Measurements from ENCODE around the gene EXOSC7. TPM values are rescaled to one million over a fixed set of nuclear protein-coding genes. Genes with fewer than 3 reads are reported as not detected.

The EXOSC7 gene
- total RNA-seq, 1 experiment from 2014 or later = 66.9 TPM

DNA sequence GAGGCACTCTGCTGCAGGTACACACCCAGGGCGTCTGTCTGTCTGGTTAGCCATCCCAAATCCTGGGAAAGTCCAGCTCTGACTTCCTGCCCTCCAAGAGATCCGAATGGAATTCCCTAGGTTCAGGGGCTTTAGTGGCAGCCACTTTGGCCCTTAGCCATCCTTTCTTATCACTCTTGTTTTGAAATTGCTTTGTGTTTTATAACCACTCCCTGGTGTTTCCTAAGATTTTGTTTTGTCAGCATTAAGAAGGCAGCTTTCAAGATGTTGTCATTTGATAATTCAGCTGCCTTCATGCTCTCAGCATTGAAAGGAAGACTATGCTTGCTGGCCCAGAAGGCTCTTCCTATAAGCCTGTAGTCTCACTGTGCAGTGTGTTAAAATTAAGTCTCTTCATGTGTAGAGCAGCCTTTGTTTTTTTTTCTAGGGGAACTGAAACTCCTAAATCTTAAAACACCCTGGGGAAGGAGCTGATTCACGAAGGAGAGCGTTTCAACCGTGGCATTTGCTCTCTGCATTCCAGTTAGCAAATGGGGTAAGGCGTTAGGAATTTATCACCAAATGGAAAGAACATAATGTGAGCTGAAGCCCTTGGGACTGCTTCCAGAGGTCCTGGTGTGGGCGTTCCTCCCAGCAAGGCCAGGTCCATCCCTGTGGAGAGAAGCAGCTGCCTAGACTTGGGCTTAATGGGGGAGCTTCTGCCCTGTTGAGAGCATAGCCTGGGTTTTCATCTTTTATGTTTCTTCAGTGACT, 35.9 kb downstream of the EXOSC7 start:
- DNase-seq (ENCODE audit: low spot score) = no peak
- in situ Hi-C loops (cut with HindIII; ENCODE audit: low sequenced_read_pairs) = no loop called here

DNA sequence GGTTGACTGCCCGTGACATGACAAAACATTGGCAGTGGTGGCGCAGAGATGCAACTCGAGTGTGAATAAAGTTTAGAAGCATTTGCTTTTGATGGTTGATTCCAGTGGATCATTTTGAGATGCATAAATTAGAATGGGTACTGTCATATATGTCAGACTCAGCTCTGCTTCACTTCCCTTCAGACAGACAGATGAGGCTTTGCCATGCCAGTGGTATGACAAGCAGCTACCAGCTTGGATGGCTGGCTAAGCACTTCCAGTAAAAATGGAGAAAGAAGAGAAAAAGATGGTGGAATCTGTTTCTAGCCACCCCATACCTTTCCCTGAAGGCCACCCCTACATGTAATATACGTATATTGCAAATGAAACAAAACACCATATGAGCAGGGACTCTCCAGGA, 36.5 kb downstream of the EXOSC7 start:
- in situ Hi-C loops (cut with HindIII; ENCODE audit: low sequenced_read_pairs) = no loop called here
- no peak for DNase-seq (ENCODE audit: low spot score)

DNA sequence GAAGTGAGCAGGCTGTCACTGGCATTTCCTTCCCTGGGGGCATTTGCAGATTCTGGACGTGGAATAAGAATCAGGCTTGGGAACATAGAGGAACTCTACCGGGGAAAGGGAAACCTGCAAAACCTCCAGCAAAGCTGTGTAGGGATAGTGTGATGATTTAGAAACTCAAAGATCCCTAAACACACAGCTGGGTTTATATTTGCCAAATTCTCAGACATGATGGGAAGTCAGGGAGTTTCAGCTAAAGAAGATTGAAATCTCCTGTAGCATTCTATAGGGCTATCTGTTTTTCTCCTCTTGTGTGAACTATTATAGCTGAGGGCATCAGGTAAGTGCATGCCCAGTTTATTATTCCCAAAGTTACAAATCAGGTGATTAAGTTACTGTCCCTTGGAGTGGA, 40.9 kb downstream of the EXOSC7 start:
- in situ Hi-C loops (cut with HindIII; ENCODE audit: low sequenced_read_pairs) = no loop called here
- DNase-seq (ENCODE audit: low spot score) = no peak

GRCh38 chr3:45017821-45018220, 41.8 kb downstream of the EXOSC7 start:
- DNase-seq (ENCODE audit: low spot score) = no peak
- in situ Hi-C loops (cut with HindIII; ENCODE audit: low sequenced_read_pairs) = no loop called here

DNA sequence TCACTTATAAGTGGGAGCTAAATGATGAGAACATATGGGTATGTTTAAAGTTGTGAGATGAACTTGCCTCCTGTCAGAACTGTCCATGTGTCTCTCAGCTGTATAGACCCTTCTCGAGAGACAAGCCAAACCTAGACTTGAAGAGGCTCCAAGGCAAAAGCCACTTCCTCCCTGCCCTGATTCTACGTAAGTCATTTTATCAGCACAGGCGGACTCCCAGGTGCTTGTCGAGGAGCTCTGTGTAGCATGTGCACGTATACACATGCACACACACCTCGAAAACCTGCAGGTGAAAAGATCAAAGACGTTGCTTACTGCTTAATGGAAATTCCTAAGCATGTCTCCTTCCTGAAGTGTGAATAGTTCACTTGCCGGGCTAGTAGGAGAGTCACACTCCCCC, 44.5 kb downstream of the EXOSC7 start:
- no peak for DNase-seq (ENCODE audit: low spot score)
- in situ Hi-C loops (cut with HindIII; ENCODE audit: low sequenced_read_pairs) = no loop called here

GRCh38 chr3:45021524-45022297, 45.7 kb downstream of the EXOSC7 start:
- no peak for DNase-seq (ENCODE audit: low spot score)
- in situ Hi-C loops (cut with HindIII; ENCODE audit: low sequenced_read_pairs) = no loop called here

- DNase-seq (ENCODE audit: low spot score) = no peak
- in situ Hi-C loops (cut with HindIII; ENCODE audit: low sequenced_read_pairs) = no loop called here
Observed at GRCh38 chr3:45023675-45024074, 47.6 kb downstream of the EXOSC7 start.

DNA sequence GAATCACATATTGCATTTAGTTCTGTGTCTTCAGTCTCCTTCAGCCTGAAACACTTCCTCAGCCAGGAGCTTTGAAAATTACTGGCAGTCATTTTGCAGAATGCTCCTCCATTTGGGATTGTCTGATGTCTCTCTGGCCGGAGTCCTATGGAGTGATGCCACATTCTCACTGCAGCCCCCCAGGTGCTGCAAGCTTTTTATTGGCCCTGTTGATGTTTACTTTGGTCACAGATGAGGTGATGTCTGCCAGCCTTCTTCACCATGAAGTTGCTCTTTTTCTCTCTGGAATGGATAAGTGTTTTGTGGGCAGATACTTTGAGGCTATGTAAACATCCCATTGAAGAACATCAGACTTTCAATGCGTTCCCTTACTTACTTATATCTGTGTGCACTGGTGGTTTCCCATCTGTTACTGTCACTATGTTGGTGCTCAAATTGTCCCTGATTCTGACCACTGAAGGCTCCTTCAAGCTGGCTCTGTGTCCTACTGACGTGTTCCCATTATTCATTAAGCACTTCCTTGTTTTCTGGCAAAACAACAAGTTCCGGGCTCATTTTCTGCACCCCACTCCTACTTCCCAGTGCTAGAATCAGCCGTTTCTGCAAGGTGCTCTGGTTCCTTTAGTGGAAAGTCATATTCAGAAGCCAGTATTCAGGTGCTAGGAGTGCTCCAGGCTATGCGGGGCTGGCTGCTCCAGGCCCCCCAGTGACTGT, 48.7 kb downstream of the EXOSC7 start:
- in situ Hi-C loops (cut with HindIII; ENCODE audit: low sequenced_read_pairs) = no loop called here

GRCh38 chr3:45026038-45026437, 50.0 kb downstream of the EXOSC7 start, which contains the start of gene CLEC3B:
TSS of gene CLEC3B (plus strand) at chr3:45026303. CDS start at chr3:45026363, 60 bp downstream.
- DNase-seq (ENCODE audit: low spot score) = peak; percentile 53
- in situ Hi-C loops (cut with HindIII; ENCODE audit: low sequenced_read_pairs) = no loop called here

More for the DNA sequence above, 48.7 kb downstream of the EXOSC7 start:
- peak; percentile 88 for DNase-seq (ENCODE audit: low spot score)

DNA sequence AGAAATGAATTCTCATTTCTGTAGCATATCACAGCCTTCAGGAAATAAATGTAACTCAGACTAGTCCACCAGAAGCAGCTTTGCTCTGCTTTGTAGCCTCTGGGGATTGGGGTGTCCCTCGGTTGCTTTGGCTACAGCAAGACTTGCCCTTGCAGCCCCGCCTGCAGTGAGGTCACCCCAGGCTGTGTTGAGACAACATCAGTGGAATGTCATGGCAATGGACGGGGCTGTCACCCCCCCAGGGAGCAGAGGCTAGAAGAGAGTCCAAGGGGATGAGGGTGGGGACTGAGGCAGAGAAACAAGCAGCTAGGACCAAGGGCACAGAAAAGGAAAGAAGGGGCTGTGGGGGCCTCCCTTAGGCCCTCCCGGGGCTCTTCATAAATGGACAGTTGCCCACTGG, 50.9 kb downstream of the EXOSC7 start:
- in situ Hi-C loops (cut with HindIII; ENCODE audit: low sequenced_read_pairs) = no loop called here
- DNase-seq (ENCODE audit: low spot score) = no peak

DNA sequence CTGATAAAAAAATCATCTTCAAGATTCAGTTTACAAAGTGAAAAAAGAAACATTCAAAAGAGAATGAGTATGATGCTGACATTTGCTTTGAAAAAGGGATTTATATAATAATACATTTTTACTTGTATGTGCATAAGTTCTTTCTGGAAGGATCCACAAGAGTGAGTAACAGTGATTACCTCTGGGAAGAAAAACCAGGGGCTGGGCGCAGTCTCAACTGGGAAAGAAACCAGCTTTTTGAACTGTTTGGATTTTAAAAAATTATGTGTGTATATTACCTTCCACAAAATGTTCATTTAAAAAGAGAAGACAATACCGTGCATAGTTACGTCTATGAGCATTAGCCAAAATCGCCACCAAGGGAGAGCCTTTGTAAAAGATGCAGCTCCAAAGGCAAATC, 51.4 kb downstream of the EXOSC7 start:
- in situ Hi-C loops (cut with HindIII; ENCODE audit: low sequenced_read_pairs) = no loop called here
- no peak for DNase-seq (ENCODE audit: low spot score)

- in situ Hi-C loops (cut with HindIII; ENCODE audit: low sequenced_read_pairs) = no loop called here
Observed at GRCh38 chr3:45029216-45029615, 53.2 kb downstream of the EXOSC7 start.

DNA sequence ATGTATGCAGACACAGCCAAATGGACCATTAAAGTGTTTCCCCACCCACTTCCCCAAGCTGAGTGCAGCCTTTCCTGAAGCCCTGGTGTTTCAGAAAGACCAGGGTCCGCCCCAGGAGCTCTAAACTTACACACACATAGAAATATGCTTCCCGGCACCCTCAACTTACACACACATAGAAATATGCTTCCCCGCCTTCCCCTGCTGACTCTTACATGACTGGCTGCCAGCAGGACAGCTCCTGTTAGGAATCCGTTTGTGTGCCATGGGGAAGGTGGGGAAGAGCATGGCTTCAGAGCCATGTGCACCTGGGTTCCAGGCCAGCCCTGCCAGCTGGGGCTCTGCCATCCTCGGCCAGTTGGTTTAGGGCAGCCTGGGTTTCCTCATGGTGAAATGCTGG, 53.6 kb downstream of the EXOSC7 start:
- in situ Hi-C loops (cut with HindIII; ENCODE audit: low sequenced_read_pairs) = no loop called here
- DNase-seq (ENCODE audit: low spot score) = peak; percentile 84

More at GRCh38 chr3:45029216-45029615, 53.2 kb downstream of the EXOSC7 start:
- DNase-seq (ENCODE audit: low spot score) = no peak

GRCh38 chr3:45031531-45031930, 55.5 kb downstream of the EXOSC7 start:
- in situ Hi-C loops (cut with HindIII; ENCODE audit: low sequenced_read_pairs) = no loop called here

DNA sequence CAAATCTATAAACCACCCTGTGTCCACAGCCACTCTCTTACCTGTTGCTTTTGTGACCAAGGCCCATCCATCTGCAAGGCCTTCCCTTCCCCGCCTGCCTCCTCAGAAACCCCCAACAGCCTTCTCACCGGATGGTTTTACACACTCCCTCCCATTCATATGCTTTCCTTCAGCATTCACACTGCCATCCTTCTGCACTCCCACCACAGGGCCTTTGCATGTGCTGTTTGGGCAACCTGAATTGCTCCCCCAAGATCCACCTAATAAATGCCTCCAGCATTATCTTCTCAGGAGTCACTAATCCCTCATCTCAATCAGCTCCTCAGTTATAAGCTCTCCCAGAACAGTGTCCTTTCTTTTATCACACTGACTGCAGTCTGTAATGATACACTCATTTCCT, 56.1 kb downstream of the EXOSC7 start:
- DNase-seq (ENCODE audit: low spot score) = no peak
- in situ Hi-C loops (cut with HindIII; ENCODE audit: low sequenced_read_pairs) = no loop called here

More at GRCh38 chr3:45031531-45031930, 55.5 kb downstream of the EXOSC7 start:
- no peak for DNase-seq (ENCODE audit: low spot score)

DNA sequence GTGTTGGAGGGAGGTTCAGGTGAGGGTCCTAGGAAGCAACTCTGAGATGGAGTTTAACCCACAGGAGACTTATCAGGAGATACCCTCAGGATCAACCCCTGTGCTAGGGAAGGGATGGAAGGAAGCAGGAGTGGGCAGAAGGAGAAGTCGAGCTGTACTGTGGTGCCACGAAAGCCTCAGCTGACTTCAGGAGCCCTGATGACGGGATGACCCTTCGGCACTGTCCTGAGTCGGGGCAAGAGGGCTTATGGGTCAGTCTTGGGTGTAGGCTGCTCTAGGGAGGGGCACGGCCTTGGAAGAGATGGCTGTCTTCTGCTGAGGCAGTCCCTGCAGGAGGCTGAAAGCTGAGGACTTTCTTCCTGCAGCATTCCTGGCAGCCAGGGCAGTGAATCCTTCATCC, 57.7 kb downstream of the EXOSC7 start:
- no peak for DNase-seq (ENCODE audit: low spot score)
- in situ Hi-C loops (cut with HindIII; ENCODE audit: low sequenced_read_pairs) = no loop called here

DNA sequence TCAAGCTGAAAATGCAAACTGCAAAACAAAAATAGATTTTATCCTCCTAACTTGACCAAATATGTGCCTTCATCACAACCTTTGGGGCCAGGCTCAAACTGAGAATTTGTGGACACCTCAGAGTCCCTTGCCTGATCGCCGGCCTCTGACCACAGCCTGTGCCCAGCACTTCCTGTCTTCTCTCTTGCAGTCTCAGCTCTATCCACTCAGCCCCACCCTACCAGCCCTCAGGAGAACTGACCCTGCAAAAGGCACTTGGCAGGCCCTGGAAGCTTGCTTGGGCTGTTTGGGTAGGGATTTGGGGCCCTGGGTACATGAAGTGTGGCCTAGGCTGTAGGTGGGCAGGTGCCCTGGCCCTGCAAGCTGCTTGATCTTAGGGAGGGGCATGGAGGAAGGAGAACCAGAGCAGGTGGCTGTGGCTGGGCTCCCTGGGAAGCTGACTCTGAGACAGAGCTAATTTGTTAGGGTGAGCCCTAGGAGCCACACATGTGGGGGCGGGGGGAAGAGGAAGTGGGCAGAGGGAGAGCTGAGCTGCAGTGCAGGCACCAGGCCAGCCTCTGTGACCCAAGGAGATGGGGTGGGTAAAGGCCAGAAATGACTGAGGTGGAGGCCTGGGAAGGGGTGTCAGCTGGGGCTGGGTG, 58.7 kb downstream of the EXOSC7 start:
- DNase-seq (ENCODE audit: low spot score) = no peak
- in situ Hi-C loops (cut with HindIII; ENCODE audit: low sequenced_read_pairs) = no loop called here

GRCh38 chr3:45035441-45036301, 59.6 kb downstream of the EXOSC7 start:
- peak; percentile 53 for DNase-seq (ENCODE audit: low spot score)
- in situ Hi-C loops (cut with HindIII; ENCODE audit: low sequenced_read_pairs) = no loop called here

Measured in G401 (cell line).